CD4-positive, alpha-beta T cell treated with Interferon gamma for 1 hour (primary cell): ENCODE measurements around the gene CPM.

Experiments
- DNase-seq: peaks from one replicate; pipeline ENCODE4 v3.0.0-alpha.2; 2020

Gene CPM

DNA sequence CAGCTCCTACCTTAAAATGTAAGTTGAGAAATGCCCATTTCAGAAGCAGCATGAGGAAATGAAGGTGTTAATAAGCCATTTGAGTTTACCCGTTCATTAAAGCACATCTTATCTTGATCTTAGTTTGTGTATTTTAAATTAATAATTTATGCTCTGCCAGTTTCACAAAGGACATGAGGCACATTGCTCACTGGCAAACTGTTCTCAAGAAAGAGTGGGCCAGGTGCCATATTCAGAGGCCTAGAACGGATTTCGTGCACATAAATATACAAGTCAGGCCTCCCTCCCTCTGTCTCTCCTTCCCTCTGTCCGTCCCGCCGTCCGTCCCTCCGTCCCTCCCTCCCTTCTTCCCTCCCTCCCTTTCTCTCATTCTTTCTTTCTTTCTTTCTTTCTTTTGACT, 29.5 kb downstream of the CPM start:
- DNase-seq, result no peak

DNA sequence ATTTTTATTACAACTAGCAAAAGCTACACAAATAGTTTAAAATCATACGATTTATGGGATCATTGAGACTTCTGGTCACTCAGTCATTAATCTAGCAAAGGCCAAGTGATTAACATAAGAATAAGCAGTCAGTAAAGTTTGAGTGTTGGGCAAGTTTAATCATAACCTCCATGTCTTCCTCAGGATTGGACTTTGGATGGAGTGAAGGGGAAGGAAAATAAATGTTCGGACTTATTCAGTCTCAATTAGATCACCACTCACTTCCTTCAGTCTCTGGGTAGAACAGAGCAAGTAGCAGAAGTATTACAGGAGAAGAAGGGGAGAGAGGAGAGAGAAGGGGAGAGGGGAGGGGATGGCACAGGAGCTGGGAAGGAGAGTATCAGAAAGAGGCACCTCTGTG, 31.4 kb downstream of the CPM start:
- no peak for DNase-seq

DNA sequence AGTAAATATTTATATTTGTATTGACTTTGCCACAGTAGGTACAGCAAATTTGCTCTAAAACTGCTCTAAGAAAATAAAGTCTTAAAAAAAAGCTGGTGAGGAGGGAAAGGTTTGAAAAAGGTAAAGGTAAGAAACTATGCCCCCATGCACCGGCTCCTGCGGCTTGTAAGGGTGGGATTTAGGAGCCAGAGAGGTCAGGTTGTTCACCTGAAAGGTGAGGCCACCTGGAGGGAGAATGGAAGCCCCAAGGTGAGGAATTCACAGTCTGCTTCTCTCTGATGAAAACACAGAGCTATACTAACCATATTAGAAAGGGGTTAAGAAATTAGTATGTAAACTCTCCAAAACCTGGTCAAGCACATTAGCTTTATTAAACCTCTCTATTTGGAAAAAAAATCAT, 31.8 kb downstream of the CPM start:
- DNase-seq, result no peak

DNA sequence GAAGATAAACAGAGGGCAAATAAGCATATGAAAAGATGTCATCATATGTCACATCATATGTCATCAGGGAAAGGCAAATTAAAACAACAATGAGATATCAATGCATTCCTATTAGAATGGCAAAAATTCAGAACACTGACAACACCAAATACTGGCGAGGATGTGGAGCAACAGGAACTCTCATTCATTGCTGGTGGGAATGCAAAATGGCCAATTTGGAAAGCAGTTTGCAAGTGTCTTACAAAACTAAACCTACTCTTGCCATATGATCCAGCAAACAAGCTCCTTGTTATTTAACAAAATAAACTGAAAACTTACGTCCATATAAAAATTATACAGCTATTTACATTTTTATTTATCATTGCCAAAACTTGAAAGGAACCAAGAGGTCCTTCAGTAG, 32.7 kb downstream of the CPM start:
- no peak for DNase-seq

DNA sequence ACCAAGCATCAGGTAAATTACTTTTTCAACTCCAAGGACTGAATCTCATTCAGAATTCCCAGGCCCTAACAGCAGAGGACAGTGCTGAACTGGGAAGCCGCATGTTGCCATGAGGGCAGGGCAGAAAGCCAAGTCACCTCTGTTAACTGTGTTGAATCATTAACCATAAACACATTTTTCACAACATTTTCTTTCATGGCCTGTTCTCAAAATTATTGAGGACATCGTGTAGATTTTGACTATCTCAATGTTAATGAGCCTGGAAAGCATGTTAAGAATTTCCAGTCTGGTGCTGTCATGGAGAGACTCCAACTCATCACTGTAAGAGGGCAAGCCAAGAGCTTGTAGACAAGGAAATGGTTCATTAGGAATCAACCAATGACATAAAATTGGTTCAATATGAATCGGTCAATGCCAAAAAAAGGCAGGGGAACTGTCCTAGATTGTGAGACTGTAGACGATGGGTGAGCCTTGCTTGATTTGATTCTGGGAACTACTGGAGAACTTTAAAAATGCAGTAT, 33.7 kb downstream of the CPM start:
- DNase-seq, result no peak

DNA sequence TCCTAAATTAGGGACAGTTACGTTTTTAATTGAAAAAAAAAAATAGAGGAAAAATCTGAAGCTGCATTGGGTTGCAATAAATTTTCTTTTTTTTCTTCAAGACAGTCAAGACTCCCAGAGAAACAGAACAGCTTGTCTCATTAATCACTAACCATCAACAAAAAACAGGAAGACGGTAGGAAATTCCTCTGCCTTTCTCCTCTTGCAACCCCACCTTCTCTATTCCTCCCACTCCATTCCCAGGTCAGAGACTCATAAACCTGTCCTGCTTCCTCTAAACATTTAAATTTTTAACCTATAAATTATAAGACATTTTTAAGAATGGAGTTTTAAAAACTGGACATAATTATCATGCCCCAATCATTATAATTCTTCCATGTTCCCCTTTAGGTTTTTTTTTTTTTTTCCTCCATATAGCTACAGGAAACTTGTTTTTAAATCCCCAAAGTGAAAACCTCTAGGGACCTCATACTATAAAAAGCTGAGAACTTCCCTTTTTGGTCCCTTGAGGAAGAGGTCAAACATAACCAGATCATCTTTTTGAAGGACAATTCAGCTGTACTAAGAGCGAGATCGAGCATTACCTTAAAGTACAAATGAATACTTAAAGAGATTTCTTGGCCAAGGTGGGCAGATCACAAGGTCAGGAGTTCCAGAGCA, 36.0 kb downstream of the CPM start:
- no peak for DNase-seq

DNA sequence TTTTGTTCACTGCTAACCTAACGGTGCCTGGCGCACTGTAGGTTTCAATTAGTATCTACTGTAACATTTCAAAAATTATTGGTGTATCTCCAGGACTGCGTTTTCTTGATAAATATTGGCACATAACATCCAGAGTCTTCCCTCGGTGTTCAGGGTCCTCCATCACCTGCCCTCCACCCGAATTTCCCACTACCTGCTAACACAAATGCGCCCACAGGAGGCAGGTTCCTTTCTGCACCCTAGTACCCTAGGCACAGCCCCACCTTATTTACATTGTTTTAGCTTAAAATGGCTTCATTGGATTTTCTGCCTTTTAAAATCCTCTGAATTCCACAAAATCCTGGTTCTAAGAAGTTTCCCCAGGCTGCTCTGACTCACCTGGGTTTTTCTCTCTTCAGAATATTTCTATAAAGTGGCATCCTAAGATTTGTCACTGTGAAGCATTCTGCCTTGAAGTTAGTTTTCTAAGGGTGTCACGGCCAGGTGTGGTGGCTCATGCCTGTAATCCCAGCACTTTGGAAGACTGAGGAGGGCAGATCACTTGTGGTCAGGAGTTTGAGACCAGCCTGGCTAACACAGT, 38.6 kb downstream of the CPM start:
- DNase-seq, result no peak

DNA sequence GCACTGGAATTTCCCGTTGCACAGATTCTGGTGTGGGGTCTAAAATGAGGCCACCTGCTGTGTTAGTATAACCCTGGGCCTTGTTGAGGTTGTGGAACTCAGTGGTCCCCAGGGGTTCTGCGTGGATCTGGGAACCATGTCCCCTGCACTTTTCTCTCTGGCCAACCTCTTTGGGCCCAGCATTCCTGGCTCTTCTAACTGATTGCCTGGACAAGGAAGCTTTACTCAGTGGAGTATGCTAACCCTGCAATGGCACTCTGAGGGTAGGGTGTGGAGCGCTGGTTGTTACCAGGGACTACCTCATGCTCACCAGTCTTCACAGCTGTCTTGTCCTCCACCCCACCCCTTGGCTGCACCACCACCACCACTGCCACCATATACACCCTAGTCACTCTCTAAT, 39.2 kb downstream of the CPM start:
- no peak for DNase-seq

DNA sequence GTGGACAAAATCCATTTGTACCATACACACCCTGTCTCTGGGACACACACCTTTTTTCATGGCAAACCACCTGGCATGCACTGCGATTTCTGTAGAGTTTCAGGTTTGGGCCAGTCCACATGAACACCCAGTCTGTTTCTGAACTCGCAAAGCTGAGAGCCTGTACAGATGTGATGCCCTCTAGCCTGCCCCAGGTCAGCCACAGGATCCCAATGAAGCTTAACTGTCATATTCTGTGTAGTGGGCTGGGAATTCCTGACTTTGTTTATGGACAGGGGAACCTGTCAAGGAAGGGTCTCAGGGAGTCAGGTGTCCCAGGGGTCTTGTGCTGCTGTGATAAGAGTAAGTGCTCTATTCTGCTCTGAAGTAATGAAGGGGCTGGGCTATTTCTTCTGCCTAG, 39.8 kb downstream of the CPM start:
- no peak for DNase-seq

DNA sequence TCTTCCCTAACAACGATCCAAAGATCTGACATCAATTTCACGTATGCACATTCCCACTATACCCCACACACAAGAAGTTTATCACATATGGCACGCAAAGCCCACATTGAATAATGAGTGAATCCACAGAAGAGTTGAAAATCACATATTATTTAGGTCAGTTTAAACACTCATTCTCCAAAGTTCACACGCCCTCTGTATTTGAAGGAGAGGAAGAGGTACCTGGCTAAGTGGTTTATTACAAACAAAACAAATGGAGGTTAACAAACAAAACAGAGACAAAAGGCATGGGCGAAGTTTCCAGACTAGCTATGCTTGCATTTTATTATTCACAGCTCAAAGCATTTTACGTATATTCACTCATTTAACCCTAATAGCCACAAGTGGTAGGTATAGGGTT, 41.8 kb downstream of the CPM start:
- no peak for DNase-seq

DNA sequence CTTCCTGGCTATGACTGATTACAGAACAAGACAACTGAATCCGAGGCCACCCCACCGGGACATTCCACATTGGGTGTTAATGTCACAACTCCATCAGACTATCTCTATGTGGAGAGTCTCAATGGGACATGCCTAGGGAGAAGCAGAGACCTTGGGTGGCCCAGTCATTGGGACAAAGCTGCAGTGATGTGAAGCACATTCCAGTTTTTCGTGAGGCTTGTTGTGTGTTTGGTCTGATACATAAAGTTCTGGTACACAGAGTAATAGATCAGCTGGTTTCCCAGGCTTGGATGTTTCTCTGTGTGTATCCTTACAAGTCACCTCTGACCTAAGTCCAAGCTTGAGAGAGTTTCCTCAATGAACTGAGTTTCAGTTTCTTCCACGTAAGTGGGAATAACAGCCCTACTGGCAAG, 42.3 kb downstream of the CPM start:
- DNase-seq, result no peak

DNA sequence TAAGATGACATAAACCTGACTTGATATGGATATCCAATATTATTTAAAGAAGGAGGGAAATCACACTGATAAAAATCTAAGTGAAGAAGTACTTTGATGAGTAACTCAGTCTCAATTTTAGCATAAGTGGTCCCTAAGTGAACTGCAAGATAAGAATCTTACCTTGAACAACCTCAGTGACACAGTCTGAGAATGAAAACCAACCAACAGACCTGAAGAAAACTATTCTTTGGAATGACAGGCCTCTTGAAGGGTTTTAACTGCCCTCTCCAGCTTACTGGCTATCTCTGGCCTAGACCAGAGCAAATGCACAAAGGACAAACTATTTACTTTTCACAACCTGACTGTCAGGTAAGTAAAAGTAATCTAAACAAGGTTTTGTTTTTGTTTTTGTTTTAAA, 44.7 kb downstream of the CPM start:
- no peak for DNase-seq

DNA sequence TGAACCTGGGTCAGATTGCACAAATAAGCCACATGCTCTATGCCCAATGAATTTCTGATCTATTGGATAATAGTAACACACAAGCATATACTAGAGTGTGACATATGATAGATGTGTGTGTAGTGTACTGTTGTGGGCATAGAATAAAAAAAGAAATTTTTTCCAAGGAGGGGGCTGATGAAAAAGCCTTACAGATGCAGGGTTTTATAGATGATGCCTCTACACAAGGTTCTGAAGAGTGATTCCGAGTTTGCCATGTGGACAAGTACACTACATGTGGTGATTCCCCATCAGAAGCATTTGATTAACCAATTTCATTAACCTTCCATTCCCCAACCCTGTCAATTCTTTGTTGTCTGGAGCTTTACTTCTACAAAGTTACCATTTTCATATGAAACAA, 45.3 kb downstream of the CPM start:
- no peak for DNase-seq

DNA sequence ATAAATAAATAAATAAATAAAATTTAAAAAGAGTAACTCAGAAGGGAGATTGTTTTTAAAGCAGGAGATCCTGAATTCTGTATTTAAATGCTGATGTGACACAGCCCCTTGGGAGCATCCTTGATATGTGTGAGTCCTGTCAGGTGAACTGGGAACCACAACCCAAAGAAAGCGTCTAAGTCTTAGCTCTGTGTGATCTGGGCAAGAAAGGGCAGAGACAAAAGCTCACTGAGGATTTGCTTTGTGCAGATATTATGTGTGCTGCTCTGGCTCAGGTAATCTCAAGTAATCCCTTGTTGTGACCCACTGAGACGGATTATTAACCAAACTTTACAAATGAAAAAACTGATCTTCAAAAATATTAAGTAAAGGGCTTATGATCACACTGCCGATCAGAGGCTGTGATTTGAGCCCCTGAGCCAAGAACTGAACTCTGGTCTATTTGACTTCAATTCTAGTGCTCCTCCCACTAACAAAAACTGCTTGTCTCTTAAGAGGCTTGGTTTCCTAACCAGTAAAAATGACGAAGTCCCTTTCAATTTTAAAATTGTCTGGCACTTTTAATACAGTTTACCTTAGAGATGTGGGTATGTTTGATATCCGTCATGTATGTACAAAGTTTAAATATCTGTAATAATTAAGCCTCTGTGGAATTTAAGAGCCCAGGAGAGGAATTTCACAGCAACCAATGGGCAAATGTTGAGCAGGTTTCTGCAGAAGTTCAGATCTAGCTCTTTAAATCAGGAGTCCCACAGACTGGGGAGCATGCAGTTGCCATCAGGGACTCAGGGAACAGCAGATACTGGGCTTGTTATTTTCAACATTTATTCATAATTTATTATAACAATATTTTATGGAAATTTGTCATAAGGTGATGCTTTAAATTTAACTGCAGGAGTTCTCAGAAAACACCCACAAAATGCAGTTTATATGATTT, 46.1 kb downstream of the CPM start:
- no peak for DNase-seq

DNA sequence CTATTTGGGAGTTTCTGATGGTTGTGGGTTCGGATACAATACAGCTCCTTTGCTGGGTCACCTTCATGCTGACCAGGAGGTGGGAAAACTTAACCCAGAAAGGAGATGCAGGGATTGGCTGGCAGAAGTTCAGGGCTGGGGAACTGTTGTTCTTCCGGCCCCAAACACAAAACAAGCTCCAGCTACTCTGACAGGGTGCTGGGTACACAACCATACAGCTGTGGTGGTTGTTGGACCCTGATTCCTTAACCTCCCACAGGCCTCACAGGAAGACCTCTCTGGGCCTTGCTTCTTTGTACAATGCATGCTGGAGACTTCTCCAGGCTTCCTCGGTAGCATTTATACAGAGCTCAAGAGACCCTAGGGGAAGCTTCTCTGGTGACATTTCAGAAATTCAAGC, 47.6 kb downstream of the CPM start:
- no peak for DNase-seq

DNA sequence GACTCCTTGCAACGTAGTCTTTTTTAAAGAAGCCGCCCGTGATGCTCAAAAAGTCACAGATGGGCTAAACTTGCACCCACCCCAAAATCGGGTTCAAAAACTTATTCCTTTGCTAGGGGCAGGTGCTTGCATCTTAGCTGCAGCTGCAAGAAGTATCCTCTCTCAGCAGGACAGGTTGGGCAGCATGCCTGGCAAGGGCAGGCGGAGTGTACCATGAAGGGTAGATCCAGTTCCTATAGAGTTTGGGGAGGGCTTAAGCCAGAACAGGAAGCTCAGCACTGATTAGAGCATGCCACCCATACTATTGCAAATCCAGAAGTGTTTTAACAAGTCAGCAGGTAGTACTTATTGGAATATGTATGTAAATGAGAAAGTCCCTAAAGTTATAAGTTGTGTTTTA, 48.7 kb downstream of the CPM start:
- DNase-seq, result no peak

DNA sequence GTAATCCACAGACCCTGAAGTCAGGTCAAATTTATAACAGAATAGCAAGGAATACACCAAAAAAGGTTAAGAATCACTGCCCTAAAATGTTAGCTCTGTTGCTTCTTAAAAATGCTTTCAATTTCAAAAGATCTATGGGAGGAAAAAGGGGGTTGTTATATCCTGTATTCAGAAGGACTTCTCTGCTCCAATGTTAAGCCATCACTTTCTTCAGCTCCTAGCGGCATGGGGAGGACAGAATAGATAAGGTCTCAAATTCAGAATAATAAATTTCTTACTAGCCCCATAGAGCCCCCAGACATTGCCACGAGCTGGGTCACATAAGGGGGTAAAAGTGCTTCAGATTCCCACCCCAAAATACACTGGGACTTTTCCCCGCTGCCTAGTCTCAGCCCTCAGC, 49.8 kb downstream of the CPM start:
- DNase-seq, result no peak

DNA sequence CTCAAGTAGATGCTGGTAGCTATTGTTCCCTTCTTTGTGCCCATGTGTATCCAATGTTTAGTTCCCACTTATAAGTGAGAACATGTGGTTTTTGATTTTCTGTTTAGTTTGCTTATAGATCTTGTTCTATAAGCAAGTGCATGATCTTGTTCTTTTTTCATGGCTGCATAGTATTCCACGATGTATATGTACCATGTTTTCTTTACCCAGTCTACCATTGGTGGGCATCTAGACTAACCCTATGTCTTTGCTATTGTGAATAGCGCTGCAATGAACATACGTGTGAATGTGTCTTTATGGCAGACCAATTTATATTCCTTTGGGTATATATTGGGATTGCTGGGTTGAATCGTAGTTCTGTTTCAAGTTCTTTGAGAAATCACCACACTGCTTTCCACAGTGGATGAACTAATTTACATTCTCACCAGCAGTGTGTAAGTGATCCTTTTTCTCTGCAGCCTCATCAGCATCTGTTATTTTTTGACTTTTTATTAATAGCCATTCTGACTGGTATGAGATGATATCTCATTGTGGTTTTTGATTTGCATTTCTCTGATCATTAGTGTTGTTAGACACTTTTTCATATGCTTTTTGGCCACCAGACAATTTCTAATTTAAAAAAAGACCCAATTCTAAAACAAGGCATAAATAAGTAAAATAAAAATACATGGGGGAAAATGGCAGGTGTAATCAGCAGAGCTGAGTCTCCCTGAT, 50.6 kb downstream of the CPM start:
- DNase-seq, result no peak

DNA sequence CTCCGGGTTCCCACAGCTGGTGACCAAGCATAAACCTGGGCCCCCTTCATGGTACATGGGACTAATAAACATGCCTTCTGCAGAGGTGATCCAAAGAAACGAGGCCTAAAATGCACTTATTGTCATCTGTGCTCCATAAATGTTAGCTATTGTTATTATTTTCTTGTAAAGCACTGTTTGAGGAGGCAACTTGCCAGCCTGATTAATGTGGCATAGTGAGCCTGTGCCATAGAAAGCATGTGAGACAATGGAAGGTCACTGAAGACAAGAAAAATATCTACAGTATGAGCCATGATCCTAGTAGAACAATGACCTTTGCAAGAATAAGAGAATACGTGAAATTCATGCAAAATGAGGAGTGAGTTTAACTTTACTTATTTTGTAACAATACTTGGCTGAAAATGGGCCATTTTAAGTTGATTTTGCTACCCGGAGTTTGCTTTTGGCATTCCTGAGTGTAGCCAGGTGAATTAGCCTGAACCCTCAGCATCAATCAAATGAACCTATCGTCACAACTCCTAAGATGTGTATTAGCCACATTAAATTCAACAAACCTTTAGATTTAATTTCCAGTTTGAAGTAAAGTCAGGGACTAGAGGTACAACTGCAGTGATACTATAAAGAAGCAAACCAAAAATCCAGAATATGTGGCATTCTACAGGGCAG, 52.2 kb downstream of the CPM start:
- no peak for DNase-seq

DNA sequence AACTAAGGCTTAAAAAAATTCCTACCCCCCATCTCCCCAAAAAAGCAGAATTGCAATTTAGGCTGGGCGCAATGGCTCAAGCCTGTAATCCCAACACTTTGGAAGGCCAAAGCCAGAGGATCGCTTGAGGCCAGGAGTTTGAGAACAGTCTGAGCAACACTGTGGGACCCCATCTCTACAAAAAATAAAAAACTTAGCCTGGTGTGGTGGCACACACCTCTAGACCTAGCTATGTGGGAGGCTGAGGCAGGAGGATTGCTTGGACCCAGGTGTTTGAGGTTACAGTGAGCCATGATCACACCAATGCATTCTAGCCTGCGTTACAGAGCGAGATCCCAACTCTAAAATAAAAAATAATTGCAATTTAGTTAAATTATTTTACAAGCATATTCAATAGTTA, 54.1 kb downstream of the CPM start:
- no peak for DNase-seq

DNA sequence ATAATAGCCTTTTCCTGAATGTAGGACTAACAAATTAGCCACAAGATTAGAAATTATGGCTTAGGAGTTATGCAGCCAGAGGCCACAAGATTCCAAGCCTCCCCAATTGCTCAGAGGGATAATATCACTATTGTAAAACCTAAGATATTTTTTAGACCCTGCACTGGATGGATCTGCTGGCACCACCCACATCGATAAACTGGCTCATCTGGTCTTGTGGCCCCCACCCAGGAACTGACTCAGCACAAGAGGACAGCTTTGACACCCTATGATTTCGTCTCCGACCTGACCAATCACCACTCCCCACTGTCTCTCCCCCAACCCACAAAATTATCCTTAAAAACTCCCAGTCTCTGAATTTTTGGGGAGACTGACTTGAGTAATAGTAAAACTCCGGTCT, 54.7 kb downstream of the CPM start:
- DNase-seq, result no peak

DNA sequence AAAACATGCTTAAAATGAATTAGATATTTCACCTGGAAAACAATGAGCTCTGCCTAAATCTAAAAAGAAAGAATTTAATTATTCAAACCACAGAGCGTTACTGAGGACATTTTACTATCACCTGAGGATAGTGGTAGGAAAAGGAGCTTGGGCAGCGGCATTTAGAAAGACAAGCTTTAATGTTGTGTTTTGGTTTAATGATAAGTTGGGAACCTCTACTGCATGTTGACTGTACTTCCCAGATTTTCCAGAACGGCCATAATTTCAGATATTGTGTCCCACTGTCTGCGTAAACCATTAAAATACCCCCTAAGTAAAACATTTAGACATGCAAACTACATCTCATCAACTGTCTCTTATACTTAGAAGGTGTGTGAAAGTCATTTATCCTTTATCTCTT, 55.4 kb downstream of the CPM start:
- no peak for DNase-seq

DNA sequence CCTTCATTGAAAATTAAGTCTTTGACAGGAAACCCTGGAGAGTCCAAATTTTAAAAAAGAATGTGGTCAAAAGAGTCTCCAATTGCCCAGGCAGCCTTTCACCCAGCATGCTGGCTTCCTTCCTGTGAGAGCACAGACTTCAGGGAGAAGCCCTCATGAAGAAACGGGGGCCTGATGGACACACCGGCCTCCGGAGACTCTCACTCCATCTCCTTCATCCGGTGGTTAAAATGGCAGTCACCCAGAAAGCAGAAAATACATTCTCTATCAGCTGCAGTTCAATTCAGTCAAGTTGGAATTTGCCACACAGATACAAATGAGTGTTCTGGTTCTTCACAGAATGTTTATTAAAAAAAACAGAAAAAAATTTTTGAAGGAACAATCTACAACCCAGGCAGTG, 56.5 kb downstream of the CPM start:
- DNase-seq, result no peak
